Prostate gland (tissue), 2 donors: Measurements from ENCODE around the gene LRRC1. TPM values are rescaled to one million over a fixed set of nuclear protein-coding genes. Genes with fewer than 3 reads are reported as not detected.

Experiments
- DNase-seq: peaks from one replicate; pipeline ENCODE4 v3.0.0-alpha.2; 2019; ENCODE audit warnings: low spot score
- H3K27ac ChIP-seq, 2 donors: fragments of 200-600 bp; sonication (generic); 2 replicates each; pipeline ENCODE4 v1.5.1; 2017 to 2019
- H3K27me3 ChIP-seq: fragments of 200-600 bp; sonication (generic); replicated peaks from 2 replicates; pipeline ENCODE4 v1.5.1; 2019; ENCODE audit not compliant: insufficient read depth
- H3K36me3 ChIP-seq, 2 donors: fragments of 200-600 bp; sonication (generic); 1 replicate in 1 of 2; 2 replicates in 1 of 2; pipeline versions ENCODE4 v1.5.1 to v1.8.1; 2017 to 2019
- H3K4me1 ChIP-seq: fragments of 200-600 bp; sonication (generic); replicated peaks from 2 replicates; pipeline ENCODE4 v1.5.1; 2019
- H3K4me3 ChIP-seq, 2 donors: fragments of 200-600 bp; sonication (generic); 2 replicates each; pipeline ENCODE4 v1.5.1; 2017 to 2019
- H3K9me3 ChIP-seq: fragments of 200-600 bp; sonication (generic); 2 replicates; pipeline ENCODE4 v1.5.1; 2017
- POLR2A ChIP-seq: fragments of 450-650 bp; IDR thresholded peaks from one replicate; pipeline ENCODE4 v1.6.1; 2016; ENCODE audit warnings: antibody characterized with exemption, mild to moderate bottlenecking
- POLR2AphosphoS5 ChIP-seq: sonication (generic); formaldehyde crosslinking; IDR thresholded peaks from one replicate; pipeline ENCODE4 v1.6.1; 2017; ENCODE audit warnings: antibody characterized with exemption
- WGBS: methylation state at CpG from one replicate; pipeline ENCODE4 v1.1.5; 2018; 5-methylcytosine and 5-hydroxymethylcytosine counted together
- intact Hi-C: fragments of 100-400 bp; cut with DNase I; formaldehyde crosslinking; loops from one replicate; pipeline ENCODE4 v1.14.2; 2022
- total RNA-seq, 2 donors: library from RNA; depleted of rRNA; stranded (reverse); fragments of >200 nt; gene quantifications; one replicate each; pipeline ENCODE4 v1.1.0, GENCODE V29; 2016
- TF ChIP-seq, protein P1 (sequence below), 4 experiments: fragments of 200-600 bp in 2 of 4; fragments of 450-650 bp in 2 of 4; sonication (generic) in 2 of 4; IDR thresholded peaks; 1 replicate in 3 of 4; 2 replicates in 1 of 4; pipeline ENCODE4 v1.5.1; 2016 to 2019; ENCODE audit warnings: antibody characterized with exemption in 4 of 4, mild to moderate bottlenecking in 2 of 4, moderate library complexity in 2 of 4

The LRRC1 gene
- total RNA-seq, 2 donors from 2014 or later, result 25.0 to 25.6 TPM

DNA sequence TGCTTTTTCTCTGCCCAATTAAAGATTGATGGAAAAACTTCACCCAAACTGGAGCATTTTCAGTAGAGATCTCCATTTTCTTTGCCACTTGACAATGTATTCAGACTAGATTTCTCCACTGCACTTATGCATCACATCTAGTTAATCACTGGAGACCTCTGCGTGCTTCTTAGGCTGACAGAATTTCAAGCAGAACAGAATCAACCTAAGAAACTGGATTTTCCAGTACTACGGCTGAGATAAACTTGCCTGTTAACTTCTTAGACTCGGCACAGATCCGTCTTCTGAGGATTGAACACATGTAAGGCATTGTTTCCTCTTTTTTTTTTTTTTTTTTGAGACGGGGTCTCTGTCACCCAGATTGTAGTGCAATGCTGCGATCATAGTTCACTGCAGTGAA is 139.2 kb downstream of the LRRC1 start:
- H3K9me3 ChIP-seq, result no peaks in the 10 kb centered on the region
- 49% methylated on average over 6 of the region's 6 CpGs for WGBS
- intact Hi-C loops, result no loop called here
- H3K4me1 ChIP-seq, result no peaks in the 10 kb centered on the region
- H3K27me3 ChIP-seq, result no peaks in the 10 kb centered on the region
- no peak overlapping the region for H3K4me3 ChIP-seq
- H3K36me3 ChIP-seq, result no peaks in the 10 kb centered on the region
- H3K27ac ChIP-seq, result no peak overlapping the region
- DNase-seq, result no peak
- TF ChIP-seq POLR2AphosphoS5 (no peak), POLR2A (no peak)
- TF ChIP-seq, protein P1, sequence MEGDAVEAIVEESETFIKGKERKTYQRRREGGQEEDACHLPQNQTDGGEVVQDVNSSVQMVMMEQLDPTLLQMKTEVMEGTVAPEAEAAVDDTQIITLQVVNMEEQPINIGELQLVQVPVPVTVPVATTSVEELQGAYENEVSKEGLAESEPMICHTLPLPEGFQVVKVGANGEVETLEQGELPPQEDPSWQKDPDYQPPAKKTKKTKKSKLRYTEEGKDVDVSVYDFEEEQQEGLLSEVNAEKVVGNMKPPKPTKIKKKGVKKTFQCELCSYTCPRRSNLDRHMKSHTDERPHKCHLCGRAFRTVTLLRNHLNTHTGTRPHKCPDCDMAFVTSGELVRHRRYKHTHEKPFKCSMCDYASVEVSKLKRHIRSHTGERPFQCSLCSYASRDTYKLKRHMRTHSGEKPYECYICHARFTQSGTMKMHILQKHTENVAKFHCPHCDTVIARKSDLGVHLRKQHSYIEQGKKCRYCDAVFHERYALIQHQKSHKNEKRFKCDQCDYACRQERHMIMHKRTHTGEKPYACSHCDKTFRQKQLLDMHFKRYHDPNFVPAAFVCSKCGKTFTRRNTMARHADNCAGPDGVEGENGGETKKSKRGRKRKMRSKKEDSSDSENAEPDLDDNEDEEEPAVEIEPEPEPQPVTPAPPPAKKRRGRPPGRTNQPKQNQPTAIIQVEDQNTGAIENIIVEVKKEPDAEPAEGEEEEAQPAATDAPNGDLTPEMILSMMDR (IDR thresholded peaks at IDR 0.05), result no peak

- DNase-seq, result no peak
- Histone ChIP-seq H3K27me3 (no peaks in the 10 kb centered on the region), H3K9me3 (no peaks in the 10 kb centered on the region), H3K4me3 (no peak overlapping the region), H3K4me1 (no peaks in the 10 kb centered on the region), H3K36me3 (no peaks in the 10 kb centered on the region), H3K27ac (no peak overlapping the region)
- 69% methylated on average over 4 of the region's 4 CpGs for WGBS
- intact Hi-C loops, result no loop called here
- no peak for TF ChIP-seq POLR2A
- TF ChIP-seq POLR2AphosphoS5, result no peak
- TF ChIP-seq, protein P1 (IDR thresholded peaks at IDR 0.05), result no peak
These were observed 142.7 kb downstream of the LRRC1 start for GRCh38 chr6:53937461-53937860.

DNA sequence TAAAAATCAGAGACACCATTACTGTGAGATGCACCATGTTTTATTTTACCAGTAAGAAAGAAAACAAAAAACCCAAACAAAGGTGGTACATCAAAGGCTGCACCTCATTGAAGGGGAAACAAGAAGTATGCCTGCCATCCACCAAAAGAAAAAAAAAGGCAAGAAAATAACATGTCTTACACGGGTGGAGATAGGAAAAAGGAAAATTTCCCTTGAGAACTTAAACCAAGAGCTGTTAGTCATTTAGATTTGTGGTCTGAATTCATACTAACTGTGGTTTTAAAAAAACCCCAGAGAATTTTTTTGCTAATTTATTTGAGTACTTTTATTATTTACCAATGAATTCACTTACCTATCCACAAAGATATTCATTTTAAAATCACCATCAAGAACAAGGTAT is 144.0 kb downstream of the LRRC1 start:
- Histone ChIP-seq H3K27ac (no peak overlapping the region), H3K27me3 (no peaks in the 10 kb centered on the region), H3K4me1 (peaks cover 9% of the 10 kb centered on the region), H3K9me3 (no peaks in the 10 kb centered on the region), H3K36me3 (no peaks in the 10 kb centered on the region), H3K4me3 (no peak overlapping the region)
- TF ChIP-seq POLR2AphosphoS5, result no peak
- no peak for TF ChIP-seq POLR2A
- TF ChIP-seq, protein P1 (IDR thresholded peaks at IDR 0.05), result no peak
- WGBS, result 56% methylated on average over 1 of the region's 1 CpG
- intact Hi-C loops, result no loop called here
- DNase-seq, result no peak

DNA sequence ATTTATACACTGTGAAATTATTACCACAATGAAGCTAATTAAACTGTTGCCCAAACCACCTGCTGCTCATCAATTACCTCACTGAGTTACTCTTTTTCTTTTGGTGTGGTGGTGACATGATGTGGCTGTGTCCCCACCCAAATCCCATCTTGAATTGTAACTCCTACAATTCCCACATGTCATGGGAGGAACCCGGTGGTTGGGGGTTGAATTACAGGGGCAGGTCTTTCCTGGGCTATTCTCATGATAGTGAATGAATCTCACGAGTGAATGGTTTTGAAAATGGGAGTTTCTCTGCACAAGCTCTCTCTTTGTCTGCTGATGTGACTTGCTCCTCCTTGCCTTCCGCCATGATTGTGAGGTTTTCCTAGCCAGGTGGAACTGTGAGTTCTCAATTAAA is 145.0 kb downstream of the LRRC1 start:
- Histone ChIP-seq H3K9me3 (no peaks in the 10 kb centered on the region), H3K36me3 (no peaks in the 10 kb centered on the region), H3K27ac (no peak overlapping the region), H3K4me1 (peaks cover 9% of the 10 kb centered on the region), H3K27me3 (no peaks in the 10 kb centered on the region), H3K4me3 (no peak overlapping the region)
- WGBS, result 92% methylated on average over 3 of the region's 3 CpGs
- no peak for TF ChIP-seq POLR2A
- TF ChIP-seq, protein P1 (IDR thresholded peaks at IDR 0.05), result no peak
- TF ChIP-seq POLR2AphosphoS5, result no peak
- no peak for DNase-seq
- intact Hi-C loops, result no loop called here

DNA sequence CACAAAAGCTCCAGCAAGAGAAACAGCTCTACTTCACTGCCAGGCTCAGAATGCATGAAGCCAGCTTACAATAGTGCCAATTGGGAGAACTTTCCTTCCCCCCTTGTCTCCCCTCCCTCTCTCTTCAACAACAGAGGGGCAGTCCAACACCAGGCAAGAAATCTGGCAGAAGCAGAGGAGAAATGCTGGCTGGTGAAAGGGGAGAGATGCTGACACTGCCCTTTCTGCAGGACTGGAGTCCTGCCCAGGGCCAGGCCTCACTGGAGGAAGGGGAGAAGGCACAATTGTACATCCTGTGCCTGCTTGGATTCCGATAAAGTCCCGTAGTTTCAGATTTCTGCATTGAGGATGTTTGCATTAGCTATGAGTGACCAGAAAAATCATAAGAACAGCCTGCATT is 148.6 kb downstream of the LRRC1 start:
- TF ChIP-seq, protein P1 (IDR thresholded peaks at IDR 0.05), result no peak
- TF ChIP-seq POLR2AphosphoS5, result no peak
- TF ChIP-seq POLR2A, result no peak
- Histone ChIP-seq H3K4me3 (no peak overlapping the region), H3K27ac (peak overlapping the region; percentile 24 to 29), H3K36me3 (no peaks in the 10 kb centered on the region), H3K4me1 (peaks cover 9% of the 10 kb centered on the region), H3K9me3 (no peaks in the 10 kb centered on the region), H3K27me3 (no peaks in the 10 kb centered on the region)
- 14% methylated on average over 2 of the region's 2 CpGs for WGBS
- no peak for DNase-seq
- intact Hi-C loops, result no loop called here
